WERI-Rb-1 (cell line): ENCODE results near the gene IL36B.

Experiments used
- DNase-seq: peaks from one replicate; pipeline ENCODE4 v3.0.0-alpha.2; 2020
- H3K27ac ChIP-seq: fragments of 250-450 bp; sonication (Bioruptor Pico); 2 replicates; pipeline ENCODE4 v1.5.1; 2020; ENCODE audit warnings: mild to moderate bottlenecking, moderate library complexity
- H3K27me3 ChIP-seq: fragments of 250-450 bp; sonication (Bioruptor Pico); 2 replicates; pipeline ENCODE4 v1.5.1; 2021; ENCODE audit warnings: mild to moderate bottlenecking, low read depth, moderate library complexity; ENCODE audit not compliant: insufficient read depth, severe bottlenecking
- H3K36me3 ChIP-seq: fragments of 250-450 bp; sonication (Bioruptor Pico); 2 replicates; pipeline ENCODE4 v1.5.1; 2020; ENCODE audit warnings: mild to moderate bottlenecking, moderate library complexity
- H3K4me3 ChIP-seq: 2 replicates; pipeline ENCODE4 v1.5.1; 2011; ENCODE audit warnings: low read depth, mild to moderate bottlenecking, control low read depth, low read length
- H3K9me3 ChIP-seq: fragments of 250-450 bp; sonication (Bioruptor Pico); 2 replicates; pipeline ENCODE4 v1.5.1; 2021; ENCODE audit warnings: mild to moderate bottlenecking, moderate library complexity; ENCODE audit not compliant: severe bottlenecking
- CTCF ChIP-seq: IDR thresholded peaks from 2 replicates; pipeline ENCODE4 v1.5.1; 2011; ENCODE audit warnings: low read depth, mild to moderate bottlenecking, control low read depth, inconsistent platforms, low read length

The IL36B gene

GRCh38 chr2:113068249-113068648 lies 15.6 kb upstream of the IL36B start:
- no peaks in the 10 kb centered on the region for H3K36me3 ChIP-seq
- H3K27ac ChIP-seq, result no peak overlapping the region
- no peak for DNase-seq
- no peak overlapping the region for H3K4me3 ChIP-seq
- no peaks in the 10 kb centered on the region for H3K27me3 ChIP-seq
- TF ChIP-seq CTCF, result no peak
- H3K9me3 ChIP-seq, result no peaks in the 10 kb centered on the region

GRCh38 chr2:113067681-113068080 lies 15.0 kb upstream of the IL36B start, which contains the start of gene IL1F10:
Gene IL1F10 (plus strand): TSS chr2:113067970. CDS start chr2:113072739, 4,769 bp downstream.
- Histone ChIP-seq H3K36me3 (no peaks in the 10 kb centered on the region), H3K27me3 (no peaks in the 10 kb centered on the region), H3K4me3 (no peak within 1 kb of the TSS), H3K27ac (no peak within 1 kb of the TSS), H3K9me3 (no peaks in the 10 kb centered on the region)
- TF ChIP-seq CTCF, result no peak
- DNase-seq, result no peak

GRCh38 chr2:113064898-113065297 lies 12.2 kb upstream of the IL36B start:
- H3K27ac ChIP-seq, result no peak overlapping the region
- no peak for TF ChIP-seq CTCF
- no peaks in the 10 kb centered on the region for H3K9me3 ChIP-seq
- no peak overlapping the region for H3K4me3 ChIP-seq
- no peak for DNase-seq
- no peaks in the 10 kb centered on the region for H3K27me3 ChIP-seq
- no peaks in the 10 kb centered on the region for H3K36me3 ChIP-seq

- Histone ChIP-seq H3K9me3 (no peaks in the 10 kb centered on the region), H3K4me3 (no peak overlapping the region), H3K36me3 (no peaks in the 10 kb centered on the region), H3K27ac (no peak overlapping the region), H3K27me3 (no peaks in the 10 kb centered on the region)
- no peak for DNase-seq
- TF ChIP-seq CTCF, result no peak
Observed at GRCh38 chr2:113064281-113064680, 11.6 kb upstream of the IL36B start.

- no peak for TF ChIP-seq CTCF
Observed at GRCh38 chr2:113061896-113062770, 9.5 kb upstream of the IL36B start.

GRCh38 chr2:113061241-113061640 lies 8.6 kb upstream of the IL36B start:
- H3K9me3 ChIP-seq, result no peaks in the 10 kb centered on the region
- TF ChIP-seq CTCF, result no peak
- H3K27ac ChIP-seq, result no peak overlapping the region
- no peaks in the 10 kb centered on the region for H3K27me3 ChIP-seq
- no peak overlapping the region for H3K4me3 ChIP-seq
- no peak for DNase-seq
- H3K36me3 ChIP-seq, result no peaks in the 10 kb centered on the region

More at GRCh38 chr2:113061896-113062770, 9.5 kb upstream of the IL36B start:
- H3K36me3 ChIP-seq, result no peaks in the 10 kb centered on the region
- no peak for DNase-seq
- H3K27me3 ChIP-seq, result no peaks in the 10 kb centered on the region
- no peak overlapping the region for H3K4me3 ChIP-seq
- H3K27ac ChIP-seq, result no peak overlapping the region
- no peaks in the 10 kb centered on the region for H3K9me3 ChIP-seq
